ENCODE measurements around the gene TPP2. TPM values are rescaled to one million over a fixed set of nuclear protein-coding genes. Genes with fewer than 3 reads are reported as not detected.

Gene TPP2
- total and polyA plus RNA-seq, 2 donors from 2014 or later = 14.7 to 42.2 TPM

DNA sequence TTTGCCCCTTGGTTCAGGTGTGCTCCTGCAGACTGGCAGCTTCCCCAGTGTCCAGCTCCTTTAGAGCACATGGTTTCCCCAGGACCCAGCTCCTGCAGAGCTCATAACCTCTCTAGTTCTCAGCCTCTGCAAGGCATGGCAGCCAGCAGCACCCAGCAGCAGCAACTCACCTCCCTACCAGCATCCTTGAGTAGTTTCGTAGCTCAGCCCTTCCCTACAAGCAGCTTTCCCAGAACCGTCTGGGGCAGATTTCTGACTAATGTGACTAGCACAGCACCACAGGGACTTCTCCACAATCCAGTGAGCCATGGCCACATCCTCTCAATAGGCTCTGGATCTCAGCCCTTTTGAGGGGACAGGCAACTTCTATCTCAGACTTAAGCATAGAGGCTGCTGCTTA, 112.2 kb downstream of the TPP2 start:
- Histone ChIP-seq H3K4me1 (ENCODE audit: control insufficient read depth in 2 of 3, insufficient read depth in 2 of 3, low read depth in 1 of 3, low read length in 3 of 3) (no peaks in the 10 kb centered on the region), H3K9ac (ENCODE audit: low read length in 3 of 3) (no peak overlapping the region), H3K9me3 (ENCODE audit: control insufficient read depth in 2 of 3, insufficient read depth in 1 of 3, low read length in 3 of 3) (no peaks in the 10 kb centered on the region), H3K36me3 (ENCODE audit: control insufficient read depth in 2 of 3, insufficient read depth in 3 of 3, low read length in 3 of 3) (no peaks in the 10 kb centered on the region), H3K4me3 (ENCODE audit: low read length in 3 of 3) (no peak overlapping the region), H3K27ac (ENCODE audit: low read depth in 2 of 2, low read length in 2 of 2) (no peak overlapping the region), H3K27me3 (ENCODE audit: control insufficient read depth, insufficient read depth, low read length) (no peaks in the 10 kb centered on the region)
- DNase-seq = no peak
- TF ChIP-seq, protein P1, sequence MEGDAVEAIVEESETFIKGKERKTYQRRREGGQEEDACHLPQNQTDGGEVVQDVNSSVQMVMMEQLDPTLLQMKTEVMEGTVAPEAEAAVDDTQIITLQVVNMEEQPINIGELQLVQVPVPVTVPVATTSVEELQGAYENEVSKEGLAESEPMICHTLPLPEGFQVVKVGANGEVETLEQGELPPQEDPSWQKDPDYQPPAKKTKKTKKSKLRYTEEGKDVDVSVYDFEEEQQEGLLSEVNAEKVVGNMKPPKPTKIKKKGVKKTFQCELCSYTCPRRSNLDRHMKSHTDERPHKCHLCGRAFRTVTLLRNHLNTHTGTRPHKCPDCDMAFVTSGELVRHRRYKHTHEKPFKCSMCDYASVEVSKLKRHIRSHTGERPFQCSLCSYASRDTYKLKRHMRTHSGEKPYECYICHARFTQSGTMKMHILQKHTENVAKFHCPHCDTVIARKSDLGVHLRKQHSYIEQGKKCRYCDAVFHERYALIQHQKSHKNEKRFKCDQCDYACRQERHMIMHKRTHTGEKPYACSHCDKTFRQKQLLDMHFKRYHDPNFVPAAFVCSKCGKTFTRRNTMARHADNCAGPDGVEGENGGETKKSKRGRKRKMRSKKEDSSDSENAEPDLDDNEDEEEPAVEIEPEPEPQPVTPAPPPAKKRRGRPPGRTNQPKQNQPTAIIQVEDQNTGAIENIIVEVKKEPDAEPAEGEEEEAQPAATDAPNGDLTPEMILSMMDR (IDR thresholded peaks at IDR 0.05; ENCODE audit: borderline replicate concordance, extremely low read depth, insufficient read depth) = no peak
- FAIRE-seq = no peak
- intact Hi-C loops (cut with DNase I) = no loop called here

DNA sequence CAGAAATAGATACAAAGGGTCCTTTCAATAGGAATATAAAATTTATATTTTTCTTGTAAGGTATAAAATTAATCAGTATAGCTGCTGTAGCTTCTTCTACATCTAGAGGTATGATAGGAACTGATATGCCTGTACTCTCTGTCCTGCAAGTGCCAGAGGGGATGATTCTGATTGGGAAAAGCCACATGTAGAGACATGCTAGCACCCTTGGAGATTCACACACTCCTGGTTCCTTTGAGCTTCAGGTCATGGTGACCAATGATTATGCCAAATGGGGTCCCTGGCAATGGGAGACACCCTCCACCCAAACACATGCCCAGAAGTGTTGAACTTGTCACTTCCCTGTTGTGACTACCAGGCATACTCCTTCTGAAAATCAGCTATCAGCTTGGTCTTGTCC, 112.8 kb downstream of the TPP2 start:
- Histone ChIP-seq H3K9me3 (ENCODE audit: control insufficient read depth in 2 of 3, insufficient read depth in 1 of 3, low read length in 3 of 3) (no peaks in the 10 kb centered on the region), H3K36me3 (ENCODE audit: control insufficient read depth in 2 of 3, insufficient read depth in 3 of 3, low read length in 3 of 3) (no peaks in the 10 kb centered on the region), H3K4me3 (ENCODE audit: low read length in 3 of 3) (no peak overlapping the region), H3K9ac (ENCODE audit: low read length in 3 of 3) (no peak overlapping the region), H3K4me1 (ENCODE audit: control insufficient read depth in 2 of 3, insufficient read depth in 2 of 3, low read depth in 1 of 3, low read length in 3 of 3) (no peaks in the 10 kb centered on the region), H3K27ac (ENCODE audit: low read depth in 2 of 2, low read length in 2 of 2) (no peak overlapping the region), H3K27me3 (ENCODE audit: control insufficient read depth, insufficient read depth, low read length) (no peaks in the 10 kb centered on the region)
- no peak for FAIRE-seq
- no peak for DNase-seq
- intact Hi-C loops (cut with DNase I) = no loop called here
- TF ChIP-seq, protein P1 (IDR thresholded peaks at IDR 0.05; ENCODE audit: borderline replicate concordance, extremely low read depth, insufficient read depth) = no peak

DNA sequence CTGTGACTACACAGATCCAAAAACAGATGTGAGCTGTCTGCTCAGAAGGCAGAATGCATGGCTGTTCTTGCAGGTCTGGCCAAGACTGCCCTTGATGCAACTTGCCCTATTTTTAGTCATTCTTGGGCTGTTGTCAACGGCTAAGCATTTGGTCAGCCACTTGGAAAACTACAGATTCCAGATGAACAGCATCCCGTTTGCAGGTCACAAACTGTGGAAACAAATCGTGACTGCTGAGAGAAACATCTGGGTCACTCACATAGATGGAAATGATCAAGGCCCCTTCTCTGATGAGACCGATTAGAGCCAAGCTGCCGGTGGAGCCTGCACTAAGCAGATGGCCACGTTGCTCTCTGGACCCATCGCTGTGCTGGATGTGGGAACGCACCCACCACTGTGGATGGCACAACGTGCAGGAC, 113.5 kb downstream of the TPP2 start:
- H3K36me3 ChIP-seq (ENCODE audit: control insufficient read depth in 2 of 3, insufficient read depth in 3 of 3, low read length in 3 of 3) = no peaks in the 10 kb centered on the region
- intact Hi-C loops (cut with DNase I) = no loop called here
- DNase-seq = no peak
- H3K27ac ChIP-seq (ENCODE audit: low read depth in 2 of 2, low read length in 2 of 2) = no peak overlapping the region
- TF ChIP-seq, protein P1 (IDR thresholded peaks at IDR 0.05; ENCODE audit: borderline replicate concordance, extremely low read depth, insufficient read depth) = no peak
- no peaks in the 10 kb centered on the region for H3K9me3 ChIP-seq (ENCODE audit: control insufficient read depth in 2 of 3, insufficient read depth in 1 of 3, low read length in 3 of 3)
- no peaks in the 10 kb centered on the region for H3K4me1 ChIP-seq (ENCODE audit: control insufficient read depth in 2 of 3, insufficient read depth in 2 of 3, low read depth in 1 of 3, low read length in 3 of 3)
- H3K27me3 ChIP-seq (ENCODE audit: control insufficient read depth, insufficient read depth, low read length) = no peaks in the 10 kb centered on the region
- H3K4me3 ChIP-seq (ENCODE audit: low read length in 3 of 3) = no peak overlapping the region
- no peak overlapping the region for H3K9ac ChIP-seq (ENCODE audit: low read length in 3 of 3)
- FAIRE-seq = no peak

DNA sequence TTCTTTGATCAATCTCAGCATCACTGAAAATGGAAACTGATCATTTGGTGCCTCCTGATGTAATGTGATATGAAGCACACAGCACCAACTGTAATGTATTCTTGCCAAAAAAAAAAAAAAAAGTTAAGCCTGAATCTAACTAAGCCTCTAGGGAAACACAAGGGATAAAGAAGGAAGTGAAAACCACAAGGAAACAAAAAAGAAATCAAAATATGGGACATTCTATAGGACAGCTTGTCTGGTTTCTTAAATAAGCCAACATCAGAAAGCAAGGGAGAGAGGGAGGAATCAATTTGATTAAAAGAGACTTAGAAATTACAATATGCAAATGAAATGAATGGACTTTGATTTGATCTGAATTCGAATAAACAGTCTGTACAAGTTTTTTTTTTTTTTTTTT, 118.7 kb downstream of the TPP2 start:
- Histone ChIP-seq H3K4me3 (ENCODE audit: low read length in 3 of 3) (no peak overlapping the region), H3K36me3 (ENCODE audit: control insufficient read depth in 2 of 3, insufficient read depth in 3 of 3, low read length in 3 of 3) (no peaks in the 10 kb centered on the region), H3K27ac (ENCODE audit: low read depth in 2 of 2, low read length in 2 of 2) (no peak overlapping the region), H3K9me3 (ENCODE audit: control insufficient read depth in 2 of 3, insufficient read depth in 1 of 3, low read length in 3 of 3) (no peaks in the 10 kb centered on the region), H3K27me3 (ENCODE audit: control insufficient read depth, insufficient read depth, low read length) (no peaks in the 10 kb centered on the region), H3K9ac (ENCODE audit: low read length in 3 of 3) (no peak overlapping the region), H3K4me1 (ENCODE audit: control insufficient read depth in 2 of 3, insufficient read depth in 2 of 3, low read depth in 1 of 3, low read length in 3 of 3) (no peaks in the 10 kb centered on the region)
- no peak for DNase-seq
- FAIRE-seq = no peak
- intact Hi-C loops (cut with DNase I) = no loop called here
- TF ChIP-seq, protein P1 (IDR thresholded peaks at IDR 0.05; ENCODE audit: borderline replicate concordance, extremely low read depth, insufficient read depth) = no peak
